Measurements from ENCODE around the gene NAT14. TPM values are rescaled to one million over a fixed set of nuclear protein-coding genes. Genes with fewer than 3 reads are reported as not detected.
A peak's percentile ranks its signal among the peaks of the same experiment; 100 is the strongest.

NAT14 gene
- polyA plus RNA-seq, 1 donor: 36.8 TPM

GRCh38 chr19:55451965-55452748 lies 32.8 kb upstream of the NAT14 start:
- no peak for DNase-seq

GRCh38 chr19:55452749-55453346 lies 32.1 kb upstream of the NAT14 start:
- DNase-seq: peak; percentile 88

- DNase-seq: no peak
These were observed 31.3 kb upstream of the NAT14 start for GRCh38 chr19:55453511-55454260.

GRCh38 chr19:55454787-55455243 lies 30.2 kb upstream of the NAT14 start:
- no peak for DNase-seq

- DNase-seq: no peak
These were observed 29.3 kb upstream of the NAT14 start for GRCh38 chr19:55455576-55456235.

GRCh38 chr19:55456347-55456746 lies 28.6 kb upstream of the NAT14 start:
- DNase-seq: no peak

- no peak for DNase-seq
These were observed 27.1 kb upstream of the NAT14 start for GRCh38 chr19:55457683-55458457.

GRCh38 chr19:55459551-55459949 lies 25.4 kb upstream of the NAT14 start:
- no peak for DNase-seq

GRCh38 chr19:55459950-55460657 lies 24.9 kb upstream of the NAT14 start:
- no peak for DNase-seq

- no peak for DNase-seq
These were observed 24.2 kb upstream of the NAT14 start for GRCh38 chr19:55460670-55461258.

- DNase-seq: peak; percentile 99
These were observed 23.6 kb upstream of the NAT14 start, which contains the start of gene ISOC2 for GRCh38 chr19:55461259-55461973. Gene ISOC2, minus strand, starts transcription at chr19:55461642. Its CDS starts 5,156 bp downstream, at chr19:55456486.

- no peak for DNase-seq
These were observed 22.9 kb upstream of the NAT14 start for GRCh38 chr19:55461974-55462626.

GRCh38 chr19:55462722-55463121 lies 22.3 kb upstream of the NAT14 start:
- no peak for DNase-seq

- DNase-seq: no peak
These were observed 21.4 kb upstream of the NAT14 start for GRCh38 chr19:55463583-55464031.

GRCh38 chr19:55464039-55464661 lies 20.8 kb upstream of the NAT14 start:
- DNase-seq: no peak

GRCh38 chr19:55464662-55465054 lies 20.3 kb upstream of the NAT14 start, which contains the start of gene C19orf85:
Gene C19orf85, minus strand, starts transcription at chr19:55464751. Its CDS starts 197 bp downstream, at chr19:55464554.
- no peak for DNase-seq

GRCh38 chr19:55465460-55466240 lies 19.3 kb upstream of the NAT14 start:
- no peak for DNase-seq

- no peak for DNase-seq
These were observed 18.8 kb upstream of the NAT14 start for GRCh38 chr19:55466241-55466614.

Data from left kidney (tissue), 2 donors.